Transverse colon (tissue), 3 donors: ENCODE measurements around the gene WBP2NL.

Experiments used
- POLR2A ChIP-seq: fragments of 450-650 bp; IDR thresholded peaks from one replicate; pipeline ENCODE4 v1.6.1; 2016; ENCODE audit warnings: antibody characterized with exemption, mild to moderate bottlenecking, moderate library complexity
- TF ChIP-seq, protein P1 (sequence below), 5 experiments: fragments of 200-600 bp in 3 of 5; fragments of 450-650 bp in 2 of 5; sonication (generic) in 3 of 5; IDR thresholded peaks; 1 replicate in 2 of 5; 2 replicates in 3 of 5; pipeline ENCODE4 v1.5.1; 2016 to 2017; ENCODE audit warnings: antibody characterized with exemption in 5 of 5, inconsistent platforms in 3 of 5, mild to moderate bottlenecking in 2 of 5, moderate library complexity in 1 of 5

- TF ChIP-seq, protein P1, sequence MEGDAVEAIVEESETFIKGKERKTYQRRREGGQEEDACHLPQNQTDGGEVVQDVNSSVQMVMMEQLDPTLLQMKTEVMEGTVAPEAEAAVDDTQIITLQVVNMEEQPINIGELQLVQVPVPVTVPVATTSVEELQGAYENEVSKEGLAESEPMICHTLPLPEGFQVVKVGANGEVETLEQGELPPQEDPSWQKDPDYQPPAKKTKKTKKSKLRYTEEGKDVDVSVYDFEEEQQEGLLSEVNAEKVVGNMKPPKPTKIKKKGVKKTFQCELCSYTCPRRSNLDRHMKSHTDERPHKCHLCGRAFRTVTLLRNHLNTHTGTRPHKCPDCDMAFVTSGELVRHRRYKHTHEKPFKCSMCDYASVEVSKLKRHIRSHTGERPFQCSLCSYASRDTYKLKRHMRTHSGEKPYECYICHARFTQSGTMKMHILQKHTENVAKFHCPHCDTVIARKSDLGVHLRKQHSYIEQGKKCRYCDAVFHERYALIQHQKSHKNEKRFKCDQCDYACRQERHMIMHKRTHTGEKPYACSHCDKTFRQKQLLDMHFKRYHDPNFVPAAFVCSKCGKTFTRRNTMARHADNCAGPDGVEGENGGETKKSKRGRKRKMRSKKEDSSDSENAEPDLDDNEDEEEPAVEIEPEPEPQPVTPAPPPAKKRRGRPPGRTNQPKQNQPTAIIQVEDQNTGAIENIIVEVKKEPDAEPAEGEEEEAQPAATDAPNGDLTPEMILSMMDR (IDR thresholded peaks at IDR 0.05) = no peak
- TF ChIP-seq POLR2A = no peak
Observed at GRCh38 chr22:41996826-41997225, 1.8 kb upstream of the WBP2NL start.
